Parathyroid adenoma (tissue), 2 donors: ENCODE measurements around the gene THBS2.

Experiments used
- H2AFZ ChIP-seq: fragments of 300-600 bp; sonication (generic); one replicate; pipeline ENCODE4 v1.7.0; 2017; ENCODE audit warnings: antibody characterized with exemption, mild to moderate bottlenecking
- H3K27ac ChIP-seq: fragments of 300-600 bp; sonication (generic); one replicate; pipeline ENCODE4 v1.7.0; 2017
- H3K27me3 ChIP-seq: fragments of 300-600 bp; sonication (generic); one replicate; pipeline ENCODE4 v1.7.0; 2017; ENCODE audit warnings: low read length; ENCODE audit not compliant: control insufficient read depth, insufficient read depth
- H3K36me3 ChIP-seq: fragments of 300-600 bp; sonication (generic); one replicate; pipeline ENCODE4 v1.7.0; 2017; ENCODE audit warnings: low read length; ENCODE audit not compliant: control insufficient read depth, insufficient read depth
- H3K4me1 ChIP-seq: fragments of 300-600 bp; sonication (generic); one replicate; pipeline ENCODE4 v1.7.0; 2017; ENCODE audit warnings: control low read depth
- H3K4me2 ChIP-seq: fragments of 300-600 bp; sonication (generic); one replicate; pipeline ENCODE4 v1.7.0; 2017; ENCODE audit warnings: low read length
- H3K4me3 ChIP-seq: fragments of 300-600 bp; sonication (generic); one replicate; pipeline ENCODE4 v1.7.0; 2017; ENCODE audit warnings: low read depth, low read length
- H3K79me2 ChIP-seq: fragments of 300-600 bp; sonication (generic); one replicate; pipeline ENCODE4 v1.7.0; 2017; ENCODE audit warnings: control low read depth
- H3K9ac ChIP-seq: fragments of 300-600 bp; sonication (generic); one replicate; pipeline ENCODE4 v1.7.0; 2017; ENCODE audit warnings: mild to moderate bottlenecking
- H3K9me3 ChIP-seq: fragments of 300-600 bp; sonication (generic); one replicate; pipeline ENCODE4 v1.7.0; 2017; ENCODE audit warnings: low read length; ENCODE audit not compliant: control insufficient read depth
- TF ChIP-seq, protein P1 (sequence below): fragments of 300-600 bp; sonication (generic); IDR thresholded peaks from one replicate; pipeline ENCODE4 v1.7.0; 2017; ENCODE audit warnings: antibody characterized with exemption, mild to moderate bottlenecking
- donor health status: primary hyperparathyroidism.

Gene THBS2

GRCh38 chr6:169168706-169169105, 84.9 kb downstream of the THBS2 start:
- Histone ChIP-seq H3K9ac (no peak overlapping the region), H2AFZ (no peak overlapping the region), H3K27me3 (no peaks in the 10 kb centered on the region), H3K27ac (no peak overlapping the region), H3K9me3 (no peaks in the 10 kb centered on the region), H3K4me1 (no peaks in the 10 kb centered on the region), H3K79me2 (no peaks in the 10 kb centered on the region), H3K4me2 (no peak overlapping the region), H3K4me3 (no peak overlapping the region), H3K36me3 (no peaks in the 10 kb centered on the region)
- TF ChIP-seq, protein P1, sequence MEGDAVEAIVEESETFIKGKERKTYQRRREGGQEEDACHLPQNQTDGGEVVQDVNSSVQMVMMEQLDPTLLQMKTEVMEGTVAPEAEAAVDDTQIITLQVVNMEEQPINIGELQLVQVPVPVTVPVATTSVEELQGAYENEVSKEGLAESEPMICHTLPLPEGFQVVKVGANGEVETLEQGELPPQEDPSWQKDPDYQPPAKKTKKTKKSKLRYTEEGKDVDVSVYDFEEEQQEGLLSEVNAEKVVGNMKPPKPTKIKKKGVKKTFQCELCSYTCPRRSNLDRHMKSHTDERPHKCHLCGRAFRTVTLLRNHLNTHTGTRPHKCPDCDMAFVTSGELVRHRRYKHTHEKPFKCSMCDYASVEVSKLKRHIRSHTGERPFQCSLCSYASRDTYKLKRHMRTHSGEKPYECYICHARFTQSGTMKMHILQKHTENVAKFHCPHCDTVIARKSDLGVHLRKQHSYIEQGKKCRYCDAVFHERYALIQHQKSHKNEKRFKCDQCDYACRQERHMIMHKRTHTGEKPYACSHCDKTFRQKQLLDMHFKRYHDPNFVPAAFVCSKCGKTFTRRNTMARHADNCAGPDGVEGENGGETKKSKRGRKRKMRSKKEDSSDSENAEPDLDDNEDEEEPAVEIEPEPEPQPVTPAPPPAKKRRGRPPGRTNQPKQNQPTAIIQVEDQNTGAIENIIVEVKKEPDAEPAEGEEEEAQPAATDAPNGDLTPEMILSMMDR, result no peak

DNA sequence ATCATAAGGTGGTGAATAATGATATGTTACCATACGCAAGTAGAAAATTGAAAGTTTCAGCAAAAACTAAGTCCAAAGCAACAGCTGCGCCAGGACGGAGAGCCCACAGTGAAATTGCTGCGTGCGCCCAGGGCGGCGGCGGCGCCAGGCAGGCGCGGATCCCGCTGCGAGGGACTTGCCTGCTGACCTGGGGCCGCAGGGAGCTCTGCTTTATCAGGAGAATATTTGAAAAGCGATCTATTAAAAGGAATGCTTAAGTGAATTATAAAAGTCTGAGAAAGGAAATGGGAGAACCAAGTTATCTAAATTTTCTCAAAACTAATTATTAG, 85.4 kb downstream of the THBS2 start:
- TF ChIP-seq, protein P1, result no peak
- no peak overlapping the region for H3K4me2 ChIP-seq
- H3K4me3 ChIP-seq, result no peak overlapping the region
- no peak overlapping the region for H3K9ac ChIP-seq
- no peak overlapping the region for H3K27ac ChIP-seq
- no peaks in the 10 kb centered on the region for H3K36me3 ChIP-seq
- H3K9me3 ChIP-seq, result no peaks in the 10 kb centered on the region
- no peaks in the 10 kb centered on the region for H3K79me2 ChIP-seq
- H2AFZ ChIP-seq, result no peak overlapping the region
- no peaks in the 10 kb centered on the region for H3K4me1 ChIP-seq
- no peaks in the 10 kb centered on the region for H3K27me3 ChIP-seq

- Histone ChIP-seq H3K9ac (no peak overlapping the region), H3K27ac (no peak overlapping the region), H3K4me1 (no peaks in the 10 kb centered on the region), H2AFZ (no peak overlapping the region), H3K4me2 (no peak overlapping the region), H3K36me3 (no peaks in the 10 kb centered on the region), H3K79me2 (no peaks in the 10 kb centered on the region), H3K4me3 (no peak overlapping the region), H3K27me3 (no peaks in the 10 kb centered on the region), H3K9me3 (no peaks in the 10 kb centered on the region)
- TF ChIP-seq, protein P1, result no peak
Measured at GRCh38 chr6:169167581-169168301, 85.9 kb downstream of the THBS2 start.

- Histone ChIP-seq H3K79me2 (no peaks in the 10 kb centered on the region), H3K4me2 (no peak overlapping the region), H3K9ac (no peak overlapping the region), H3K9me3 (no peaks in the 10 kb centered on the region), H3K36me3 (no peaks in the 10 kb centered on the region), H2AFZ (no peak overlapping the region), H3K4me3 (no peak overlapping the region), H3K27ac (no peak overlapping the region), H3K27me3 (no peaks in the 10 kb centered on the region), H3K4me1 (no peaks in the 10 kb centered on the region)
- TF ChIP-seq, protein P1, result no peak
Measured at GRCh38 chr6:169166896-169167580, 86.6 kb downstream of the THBS2 start.
